WTC11 (cell line): ENCODE data around the gene NAB2. TPM values are rescaled to one million over a fixed set of nuclear protein-coding genes. Genes with fewer than 3 reads are reported as not detected.

ENCODE experiments used
- ATAC-seq: fragments of 200-7000 bp; cut with Tn5 transposase; 2 replicates; pipeline ENCODE4 v1.10.0; 2021; ENCODE audit warnings: mild to moderate bottlenecking, moderate library complexity
- CTCF ChIA-PET: fragments of 300-600 bp; sonication (Branson Sonifier 250); formaldehyde crosslinking; loops from one replicate; lab custom pipeline; 2021; ENCODE audit warnings: antibody characterized with exemption; lab: Charles Lee
- POLR2A ChIA-PET: fragments of 350-600 bp; sonication (Branson Sonifier 250); formaldehyde crosslinking; loops from one replicate; lab custom pipeline; 2021; ENCODE audit warnings: antibody characterized with exemption; lab: Charles Lee
- DNase-seq: peaks from one replicate; pipeline ENCODE4 v3.0.0; 2021; ENCODE audit warnings: low spot score
- H3K27ac Mint-ChIP-seq: 2 replicates; pipeline ENCODE4 v1.8.0; 2021; ENCODE audit warnings: mixed read lengths
- H3K27me3 Mint-ChIP-seq: 2 replicates; pipeline ENCODE4 v1.8.0; 2021; ENCODE audit warnings: low read depth, mild to moderate bottlenecking, moderate library complexity, mixed read lengths
- H3K36me3 Mint-ChIP-seq: 2 replicates; pipeline ENCODE4 v1.8.0; 2021; ENCODE audit warnings: mixed read lengths
- H3K4me1 Mint-ChIP-seq: 2 replicates; pipeline ENCODE4 v1.8.0; 2022; ENCODE audit warnings: mixed read lengths
- H3K4me3 Mint-ChIP-seq: 2 replicates; pipeline ENCODE4 v1.8.0; 2021; ENCODE audit warnings: mild to moderate bottlenecking, moderate library complexity, mixed read lengths
- H3K9me3 Mint-ChIP-seq: 2 replicates; pipeline ENCODE4 v1.8.0; 2021; ENCODE audit warnings: mixed read lengths
- CBFB ChIP-seq: sonication (generic); formaldehyde crosslinking; IDR thresholded peaks from 2 replicates; pipeline ENCODE4 v1.8.1; 2022; ENCODE audit warnings: mild to moderate bottlenecking, low read depth, missing genetic modification reagents
- FOXK1 ChIP-seq: sonication (generic); formaldehyde crosslinking; IDR thresholded peaks from 2 replicates; pipeline ENCODE4 v1.8.0; 2022; ENCODE audit warnings: mild to moderate bottlenecking, moderate library complexity, missing genetic modification reagents
- GTF2I ChIP-seq: fragments of 250-450 bp; sonication (Bioruptor Pico); conservative IDR thresholded peaks from 2 replicates; pipeline ENCODE4 v1.4.0; 2021; ENCODE audit warnings: mild to moderate bottlenecking
- HMGA2 ChIP-seq: fragments of 250-450 bp; sonication (Bioruptor Pico); IDR thresholded peaks from 2 replicates; pipeline ENCODE4 v1.4.0; 2021; ENCODE audit warnings: mild to moderate bottlenecking, moderate library complexity
- JUN ChIP-seq: sonication (generic); formaldehyde crosslinking; IDR thresholded peaks from 2 replicates; pipeline ENCODE4 v1.8.0; 2023; ENCODE audit warnings: mild to moderate bottlenecking, missing genetic modification reagents
- KAT7 ChIP-seq: sonication (generic); formaldehyde crosslinking; IDR thresholded peaks from 2 replicates; pipeline ENCODE4 v1.8.1; 2023; ENCODE audit warnings: missing genetic modification reagents, mild to moderate bottlenecking, borderline replicate concordance
- NFATC4 ChIP-seq: fragments of 250-450 bp; sonication (Bioruptor Pico); IDR thresholded peaks from 2 replicates; pipeline ENCODE4 v1.9.0; 2021; ENCODE audit warnings: mild to moderate bottlenecking
- NR2C2 ChIP-seq: sonication (generic); formaldehyde crosslinking; IDR thresholded peaks from 2 replicates; pipeline ENCODE4 v1.8.0; 2022; ENCODE audit warnings: mild to moderate bottlenecking, missing genetic modification reagents
- NR3C1 ChIP-seq: sonication (generic); formaldehyde crosslinking; conservative IDR thresholded peaks from 2 replicates; pipeline ENCODE4 v1.8.1; 2023; ENCODE audit warnings: low read depth, mild to moderate bottlenecking, missing genetic modification reagents
- RELA ChIP-seq: sonication (generic); formaldehyde crosslinking; IDR thresholded peaks from 2 replicates; pipeline ENCODE4 v1.8.1; 2022; ENCODE audit warnings: missing genetic modification reagents, mild to moderate bottlenecking, borderline replicate concordance
- SMAD3 ChIP-seq: sonication (generic); formaldehyde crosslinking; IDR thresholded peaks from 2 replicates; pipeline ENCODE4 v1.8.0; 2022; ENCODE audit warnings: missing genetic modification reagents, mild to moderate bottlenecking, borderline replicate concordance
- SOX15 ChIP-seq: fragments of 250-450 bp; sonication (Bioruptor Pico); IDR thresholded peaks from 2 replicates; pipeline ENCODE4 v1.9.0; 2021; ENCODE audit warnings: mild to moderate bottlenecking
- SP1 ChIP-seq: sonication (generic); formaldehyde crosslinking; conservative IDR thresholded peaks from 2 replicates; pipeline ENCODE4 v1.8.1; 2022; ENCODE audit warnings: missing genetic modification reagents
- ZNF317 ChIP-seq: sonication (generic); formaldehyde crosslinking; IDR thresholded peaks from 2 replicates; pipeline ENCODE4 v1.8.1; 2023; ENCODE audit warnings: low read depth, mild to moderate bottlenecking, moderate library complexity, missing genetic modification reagents, borderline replicate concordance
- total RNA-seq: library from RNA; stranded (reverse); gene quantifications from 3 replicates; pipeline ENCODE4 v1.2.3, GENCODE V29; 2021
- TF ChIP-seq, protein P1 (sequence below): sonication (generic); formaldehyde crosslinking; IDR thresholded peaks from 2 replicates; pipeline ENCODE4 v1.8.0; 2022; ENCODE audit warnings: missing genetic modification reagents
- TF ChIP-seq, protein P2 (sequence below): sonication (generic); formaldehyde crosslinking; IDR thresholded peaks from 2 replicates; pipeline ENCODE4 v1.8.0; 2022; ENCODE audit warnings: mild to moderate bottlenecking, missing genetic modification reagents
- TF ChIP-seq, protein P3 (sequence below): sonication (generic); formaldehyde crosslinking; IDR thresholded peaks from 2 replicates; pipeline ENCODE4 v1.8.1; 2022; ENCODE audit warnings: mild to moderate bottlenecking, moderate library complexity, missing genetic modification reagents
- TF ChIP-seq, protein P4 (sequence below): fragments of 250-450 bp; sonication (Bioruptor Pico); IDR thresholded peaks from 2 replicates; pipeline ENCODE4 v1.9.0; 2021; ENCODE audit warnings: mild to moderate bottlenecking
- TF ChIP-seq, protein P5 (sequence below): fragments of 250-450 bp; sonication (Bioruptor Pico); IDR thresholded peaks from 2 replicates; pipeline ENCODE4 v1.9.0; 2021; ENCODE audit warnings: mild to moderate bottlenecking, borderline replicate concordance
- TF ChIP-seq, protein P6 (sequence below): fragments of 200-600 bp; IDR thresholded peaks from 2 replicates; pipeline ENCODE4 v1.8.0; 2022; ENCODE audit warnings: antibody characterized with exemption

NAB2 gene
- total RNA-seq, 1 experiment from 2014 or later: 20.5 TPM

DNA sequence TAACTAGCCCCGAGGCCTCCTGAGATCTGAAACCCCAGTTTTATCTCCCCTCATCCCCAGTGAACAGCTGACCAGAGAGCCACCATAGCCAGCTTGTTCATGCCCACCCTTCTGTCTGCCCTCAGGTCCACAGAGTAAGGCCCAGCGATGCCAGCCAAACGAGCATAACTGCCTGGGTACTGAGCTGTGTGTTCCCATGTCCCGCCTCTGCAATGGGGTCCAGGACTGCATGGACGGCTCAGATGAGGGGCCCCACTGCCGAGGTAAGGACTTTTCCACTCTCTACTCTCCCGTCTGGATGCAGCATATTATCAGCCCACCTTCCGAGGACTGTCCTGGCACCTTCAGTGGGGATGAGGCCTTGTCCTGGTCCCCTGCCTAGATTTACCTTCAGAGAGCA is 52.3 kb downstream of the NAB2 start (continued):
- TF ChIP-seq, protein P1, sequence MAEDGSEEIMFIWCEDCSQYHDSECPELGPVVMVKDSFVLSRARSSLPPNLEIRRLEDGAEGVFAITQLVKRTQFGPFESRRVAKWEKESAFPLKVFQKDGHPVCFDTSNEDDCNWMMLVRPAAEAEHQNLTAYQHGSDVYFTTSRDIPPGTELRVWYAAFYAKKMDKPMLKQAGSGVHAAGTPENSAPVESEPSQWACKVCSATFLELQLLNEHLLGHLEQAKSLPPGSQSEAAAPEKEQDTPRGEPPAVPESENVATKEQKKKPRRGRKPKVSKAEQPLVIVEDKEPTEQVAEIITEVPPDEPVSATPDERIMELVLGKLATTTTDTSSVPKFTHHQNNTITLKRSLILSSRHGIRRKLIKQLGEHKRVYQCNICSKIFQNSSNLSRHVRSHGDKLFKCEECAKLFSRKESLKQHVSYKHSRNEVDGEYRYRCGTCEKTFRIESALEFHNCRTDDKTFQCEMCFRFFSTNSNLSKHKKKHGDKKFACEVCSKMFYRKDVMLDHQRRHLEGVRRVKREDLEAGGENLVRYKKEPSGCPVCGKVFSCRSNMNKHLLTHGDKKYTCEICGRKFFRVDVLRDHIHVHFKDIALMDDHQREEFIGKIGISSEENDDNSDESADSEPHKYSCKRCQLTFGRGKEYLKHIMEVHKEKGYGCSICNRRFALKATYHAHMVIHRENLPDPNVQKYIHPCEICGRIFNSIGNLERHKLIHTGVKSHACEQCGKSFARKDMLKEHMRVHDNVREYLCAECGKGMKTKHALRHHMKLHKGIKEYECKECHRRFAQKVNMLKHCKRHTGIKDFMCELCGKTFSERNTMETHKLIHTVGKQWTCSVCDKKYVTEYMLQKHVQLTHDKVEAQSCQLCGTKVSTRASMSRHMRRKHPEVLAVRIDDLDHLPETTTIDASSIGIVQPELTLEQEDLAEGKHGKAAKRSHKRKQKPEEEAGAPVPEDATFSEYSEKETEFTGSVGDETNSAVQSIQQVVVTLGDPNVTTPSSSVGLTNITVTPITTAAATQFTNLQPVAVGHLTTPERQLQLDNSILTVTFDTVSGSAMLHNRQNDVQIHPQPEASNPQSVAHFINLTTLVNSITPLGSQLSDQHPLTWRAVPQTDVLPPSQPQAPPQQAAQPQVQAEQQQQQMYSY: no peak
- no peak for TF ChIP-seq SOX15 (CRISPR knock-in tag)
- no peak for TF ChIP-seq NR3C1
- no peak for TF ChIP-seq KAT7 (CRISPR knock-in tag)
- TF ChIP-seq CBFB (CRISPR knock-in tag): no peak
- TF ChIP-seq RELA (CRISPR knock-in tag): no peak
- no peak for TF ChIP-seq HMGA2 (CRISPR knock-in tag)
- no peak for TF ChIP-seq JUN
- TF ChIP-seq SMAD3 (CRISPR knock-in tag): no peak
- TF ChIP-seq ZNF317 (CRISPR knock-in tag): no peak
- TF ChIP-seq FOXK1 (CRISPR knock-in tag): no peak
- TF ChIP-seq, protein P2, sequence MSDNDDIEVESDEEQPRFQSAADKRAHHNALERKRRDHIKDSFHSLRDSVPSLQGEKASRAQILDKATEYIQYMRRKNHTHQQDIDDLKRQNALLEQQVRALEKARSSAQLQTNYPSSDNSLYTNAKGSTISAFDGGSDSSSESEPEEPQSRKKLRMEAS: no peak
- TF ChIP-seq, all 79 proteins: peak for 0

DNA sequence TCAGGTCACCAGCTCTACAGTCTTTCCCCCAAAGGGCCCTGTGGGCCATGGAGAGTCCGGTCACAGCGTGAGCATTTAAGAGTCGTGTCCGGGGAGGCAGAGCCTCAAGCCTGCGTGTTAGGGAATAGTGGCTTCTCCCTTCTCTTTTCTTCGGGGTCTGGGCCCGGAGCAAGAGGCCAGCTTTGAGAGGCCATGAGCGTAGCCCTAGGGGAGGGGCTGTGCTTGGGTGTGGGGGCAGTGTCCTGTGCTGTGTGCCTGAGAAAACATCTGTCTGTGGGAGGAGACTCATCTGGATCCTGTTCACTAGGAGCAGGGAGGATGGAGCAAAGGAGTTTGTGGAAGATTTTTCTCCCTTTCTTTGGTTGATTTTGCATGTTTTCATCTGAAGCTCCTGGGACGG is 53.2 kb downstream of the NAB2 start:
- Mint-ChIP-seq H3K4me1 (peaks cover under 1% of the 10 kb centered on the region; the same call in 1 of the 2 replicates), H3K36me3 (peaks cover 72% of the 10 kb centered on the region), H3K9me3 (no peaks in the 10 kb centered on the region), H3K27ac (no peak overlapping the region), H3K27me3 (no peaks in the 10 kb centered on the region), H3K4me3 (no peak overlapping the region)
- DNase-seq: no peak
- ATAC-seq: no peak
- ChIA-PET CTCF (interaction anchor here (1.0 to 1.8 kb wide), 4 partner anchors 14 to 41 kb away, joined by 4 to 9 read pairs (median 4); partner anchors contain the start of gene LRP1), POLR2A (interaction anchor here (1.0 kb wide), 1 partner anchor 14 kb away, joined by 3 read pairs; the partner anchor contains the start of gene LRP1)
- TF ChIP-seq, protein P3, sequence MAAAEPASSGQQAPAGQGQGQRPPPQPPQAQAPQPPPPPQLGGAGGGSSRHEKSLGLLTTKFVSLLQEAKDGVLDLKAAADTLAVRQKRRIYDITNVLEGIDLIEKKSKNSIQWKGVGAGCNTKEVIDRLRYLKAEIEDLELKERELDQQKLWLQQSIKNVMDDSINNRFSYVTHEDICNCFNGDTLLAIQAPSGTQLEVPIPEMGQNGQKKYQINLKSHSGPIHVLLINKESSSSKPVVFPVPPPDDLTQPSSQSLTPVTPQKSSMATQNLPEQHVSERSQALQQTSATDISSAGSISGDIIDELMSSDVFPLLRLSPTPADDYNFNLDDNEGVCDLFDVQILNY (CRISPR knock-in tag): no peak
- TF ChIP-seq NFATC4 (CRISPR knock-in tag): no peak
- no peak for TF ChIP-seq SP1 (CRISPR knock-in tag)
- no peak for TF ChIP-seq GTF2I
- TF ChIP-seq, protein P4, sequence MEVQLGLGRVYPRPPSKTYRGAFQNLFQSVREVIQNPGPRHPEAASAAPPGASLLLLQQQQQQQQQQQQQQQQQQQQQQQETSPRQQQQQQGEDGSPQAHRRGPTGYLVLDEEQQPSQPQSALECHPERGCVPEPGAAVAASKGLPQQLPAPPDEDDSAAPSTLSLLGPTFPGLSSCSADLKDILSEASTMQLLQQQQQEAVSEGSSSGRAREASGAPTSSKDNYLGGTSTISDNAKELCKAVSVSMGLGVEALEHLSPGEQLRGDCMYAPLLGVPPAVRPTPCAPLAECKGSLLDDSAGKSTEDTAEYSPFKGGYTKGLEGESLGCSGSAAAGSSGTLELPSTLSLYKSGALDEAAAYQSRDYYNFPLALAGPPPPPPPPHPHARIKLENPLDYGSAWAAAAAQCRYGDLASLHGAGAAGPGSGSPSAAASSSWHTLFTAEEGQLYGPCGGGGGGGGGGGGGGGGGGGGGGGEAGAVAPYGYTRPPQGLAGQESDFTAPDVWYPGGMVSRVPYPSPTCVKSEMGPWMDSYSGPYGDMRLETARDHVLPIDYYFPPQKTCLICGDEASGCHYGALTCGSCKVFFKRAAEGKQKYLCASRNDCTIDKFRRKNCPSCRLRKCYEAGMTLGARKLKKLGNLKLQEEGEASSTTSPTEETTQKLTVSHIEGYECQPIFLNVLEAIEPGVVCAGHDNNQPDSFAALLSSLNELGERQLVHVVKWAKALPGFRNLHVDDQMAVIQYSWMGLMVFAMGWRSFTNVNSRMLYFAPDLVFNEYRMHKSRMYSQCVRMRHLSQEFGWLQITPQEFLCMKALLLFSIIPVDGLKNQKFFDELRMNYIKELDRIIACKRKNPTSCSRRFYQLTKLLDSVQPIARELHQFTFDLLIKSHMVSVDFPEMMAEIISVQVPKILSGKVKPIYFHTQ: no peak
- TF ChIP-seq, protein P5, sequence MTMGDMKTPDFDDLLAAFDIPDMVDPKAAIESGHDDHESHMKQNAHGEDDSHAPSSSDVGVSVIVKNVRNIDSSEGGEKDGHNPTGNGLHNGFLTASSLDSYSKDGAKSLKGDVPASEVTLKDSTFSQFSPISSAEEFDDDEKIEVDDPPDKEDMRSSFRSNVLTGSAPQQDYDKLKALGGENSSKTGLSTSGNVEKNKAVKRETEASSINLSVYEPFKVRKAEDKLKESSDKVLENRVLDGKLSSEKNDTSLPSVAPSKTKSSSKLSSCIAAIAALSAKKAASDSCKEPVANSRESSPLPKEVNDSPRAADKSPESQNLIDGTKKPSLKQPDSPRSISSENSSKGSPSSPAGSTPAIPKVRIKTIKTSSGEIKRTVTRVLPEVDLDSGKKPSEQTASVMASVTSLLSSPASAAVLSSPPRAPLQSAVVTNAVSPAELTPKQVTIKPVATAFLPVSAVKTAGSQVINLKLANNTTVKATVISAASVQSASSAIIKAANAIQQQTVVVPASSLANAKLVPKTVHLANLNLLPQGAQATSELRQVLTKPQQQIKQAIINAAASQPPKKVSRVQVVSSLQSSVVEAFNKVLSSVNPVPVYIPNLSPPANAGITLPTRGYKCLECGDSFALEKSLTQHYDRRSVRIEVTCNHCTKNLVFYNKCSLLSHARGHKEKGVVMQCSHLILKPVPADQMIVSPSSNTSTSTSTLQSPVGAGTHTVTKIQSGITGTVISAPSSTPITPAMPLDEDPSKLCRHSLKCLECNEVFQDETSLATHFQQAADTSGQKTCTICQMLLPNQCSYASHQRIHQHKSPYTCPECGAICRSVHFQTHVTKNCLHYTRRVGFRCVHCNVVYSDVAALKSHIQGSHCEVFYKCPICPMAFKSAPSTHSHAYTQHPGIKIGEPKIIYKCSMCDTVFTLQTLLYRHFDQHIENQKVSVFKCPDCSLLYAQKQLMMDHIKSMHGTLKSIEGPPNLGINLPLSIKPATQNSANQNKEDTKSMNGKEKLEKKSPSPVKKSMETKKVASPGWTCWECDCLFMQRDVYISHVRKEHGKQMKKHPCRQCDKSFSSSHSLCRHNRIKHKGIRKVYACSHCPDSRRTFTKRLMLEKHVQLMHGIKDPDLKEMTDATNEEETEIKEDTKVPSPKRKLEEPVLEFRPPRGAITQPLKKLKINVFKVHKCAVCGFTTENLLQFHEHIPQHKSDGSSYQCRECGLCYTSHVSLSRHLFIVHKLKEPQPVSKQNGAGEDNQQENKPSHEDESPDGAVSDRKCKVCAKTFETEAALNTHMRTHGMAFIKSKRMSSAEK (CRISPR knock-in tag): no peak
- TF ChIP-seq NR2C2: no peak
- TF ChIP-seq, protein P6, sequence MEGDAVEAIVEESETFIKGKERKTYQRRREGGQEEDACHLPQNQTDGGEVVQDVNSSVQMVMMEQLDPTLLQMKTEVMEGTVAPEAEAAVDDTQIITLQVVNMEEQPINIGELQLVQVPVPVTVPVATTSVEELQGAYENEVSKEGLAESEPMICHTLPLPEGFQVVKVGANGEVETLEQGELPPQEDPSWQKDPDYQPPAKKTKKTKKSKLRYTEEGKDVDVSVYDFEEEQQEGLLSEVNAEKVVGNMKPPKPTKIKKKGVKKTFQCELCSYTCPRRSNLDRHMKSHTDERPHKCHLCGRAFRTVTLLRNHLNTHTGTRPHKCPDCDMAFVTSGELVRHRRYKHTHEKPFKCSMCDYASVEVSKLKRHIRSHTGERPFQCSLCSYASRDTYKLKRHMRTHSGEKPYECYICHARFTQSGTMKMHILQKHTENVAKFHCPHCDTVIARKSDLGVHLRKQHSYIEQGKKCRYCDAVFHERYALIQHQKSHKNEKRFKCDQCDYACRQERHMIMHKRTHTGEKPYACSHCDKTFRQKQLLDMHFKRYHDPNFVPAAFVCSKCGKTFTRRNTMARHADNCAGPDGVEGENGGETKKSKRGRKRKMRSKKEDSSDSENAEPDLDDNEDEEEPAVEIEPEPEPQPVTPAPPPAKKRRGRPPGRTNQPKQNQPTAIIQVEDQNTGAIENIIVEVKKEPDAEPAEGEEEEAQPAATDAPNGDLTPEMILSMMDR: no peak
- TF ChIP-seq ZNF317 (CRISPR knock-in tag): no peak
